Stomach (tissue), 4 donors: ENCODE data around the gene BEST1.

Experiments used
- EP300 ChIP-seq: sonication (generic); formaldehyde crosslinking; IDR thresholded peaks from one replicate; pipeline ENCODE4 v1.6.1; 2017; ENCODE audit warnings: antibody characterized with exemption
- POLR2A ChIP-seq, 4 donors: fragments of 450-650 bp; IDR thresholded peaks; one replicate each; pipeline ENCODE4 v1.6.1; 2016; ENCODE audit warnings: antibody characterized with exemption in 4 of 4, control low read depth in 2 of 4, mild to moderate bottlenecking in 1 of 4, moderate library complexity in 1 of 4

DNA sequence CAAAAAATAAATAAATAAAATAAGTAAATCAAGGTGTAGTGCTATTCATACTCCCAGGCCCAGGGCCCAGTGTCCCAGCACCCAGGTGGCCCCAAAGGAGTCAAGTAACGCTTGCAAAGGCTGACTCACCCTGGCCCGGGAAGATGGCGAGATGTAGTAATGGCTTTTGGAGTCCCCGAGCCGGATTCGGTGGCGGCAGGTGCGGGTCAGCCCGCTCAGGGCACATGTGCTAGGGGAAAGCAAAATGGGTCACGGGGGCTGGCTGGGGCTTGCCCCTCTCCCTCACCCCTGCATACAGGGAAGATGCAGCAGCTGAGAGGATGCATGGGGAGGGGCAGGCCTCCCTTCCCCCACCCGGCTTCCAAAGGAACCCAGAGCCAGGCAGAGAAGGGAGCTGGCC, 47.8 kb upstream of the BEST1 start:
- TF ChIP-seq POLR2A (IDR thresholded peaks at IDR 0.05), result no peak
- TF ChIP-seq EP300, result no peak
